Endothelial cell of umbilical vein (primary cell): ENCODE results near the gene POU2F3. TPM values are rescaled to one million over a fixed set of nuclear protein-coding genes. Genes with fewer than 3 reads are reported as not detected.

Experiments used
- BruUV-seq: library from RNA; stranded (reverse); fragments of 400-500 nt; replicated peaks from 2 replicates; lab custom pipeline; 2021; lab: Mats Ljungman, UMichigan
- CTCF ChIA-PET: fragments of 300-600, 350-600 bp; sonication (Branson Sonifier 250); formaldehyde crosslinking; loops from one replicate; lab custom pipeline; 2021; ENCODE audit warnings: antibody characterized with exemption, inconsistent platforms; lab: Charles Lee
- POLR2A ChIA-PET: fragments of 300-600, 350-600 bp; sonication (Branson Sonifier 250); formaldehyde crosslinking; loops from one replicate; lab custom pipeline; 2021; ENCODE audit warnings: antibody characterized with exemption, inconsistent platforms; lab: Charles Lee
- DNase-seq: peaks from one replicate; pipeline ENCODE4 v3.0.0-alpha.2; 2011; ENCODE audit warnings: low read depth, low spot score
- FAIRE-seq: peaks from 2 replicates; lab custom pipeline; 2011; peaks lifted over from hg19 to GRCh38; lab: Jason Lieb, UNC
- H2AFZ ChIP-seq: 2 replicates; pipeline ENCODE4 v1.6.0; 2012; ENCODE audit warnings: low read depth, low read length, control low read depth, inconsistent platforms
- H3K27ac ChIP-seq: 2 replicates; pipeline ENCODE4 v1.5.1; 2011; ENCODE audit warnings: low read depth, mild to moderate bottlenecking, control low read depth, low read length, moderate library complexity; ENCODE audit not compliant: insufficient read depth
- H3K27me3 ChIP-seq, 2 experiments: 2 replicates each; pipeline versions ENCODE4 v1.6.0 to v1.6.1; 2011; ENCODE audit warnings: low read length in 2 of 2, mixed read lengths in 1 of 2; ENCODE audit not compliant: control insufficient read depth in 2 of 2, insufficient read depth in 2 of 2
- H3K36me3 ChIP-seq, 2 experiments: 2 replicates in 1 of 2; 3 replicates in 1 of 2; pipeline ENCODE4 v1.5.1; 2011; ENCODE audit warnings: low read length in 2 of 2, mild to moderate bottlenecking in 1 of 2, moderate library complexity in 1 of 2; ENCODE audit not compliant: control insufficient read depth in 2 of 2, insufficient read depth in 2 of 2; ENCODE audit errors: extremely low read depth in 1 of 2
- H3K4me1 ChIP-seq: 3 replicates; pipeline ENCODE4 v1.5.1; 2011; ENCODE audit warnings: mild to moderate bottlenecking, low read length; ENCODE audit not compliant: control insufficient read depth, insufficient read depth; ENCODE audit errors: extremely low read depth
- H3K4me2 ChIP-seq: 2 replicates; pipeline ENCODE4 v1.6.1; 2011; ENCODE audit warnings: low read length, control low read depth, mixed read lengths; ENCODE audit not compliant: insufficient read depth
- H3K4me3 ChIP-seq, 3 experiments: fragments of 200-600 bp in 1 of 3; sonication (generic), shearing (Covaris generic) in 1 of 3; replicated peaks in 1 of 3; 2 replicates each; pipeline ENCODE4 v1.5.1; 2011 to 2016; ENCODE audit warnings: control low read depth in 3 of 3, low read length in 3 of 3, mild to moderate bottlenecking in 2 of 3, inconsistent platforms in 1 of 3, low read depth in 1 of 3, moderate library complexity in 1 of 3; ENCODE audit not compliant: insufficient read depth in 1 of 3
- H3K79me2 ChIP-seq: 2 replicates; pipeline ENCODE4 v1.6.0; 2012; ENCODE audit warnings: low read length, inconsistent platforms; ENCODE audit not compliant: control insufficient read depth, insufficient read depth
- H3K9ac ChIP-seq: replicated peaks from 2 replicates; pipeline ENCODE3; 2011; ENCODE audit warnings: low read length, control low read depth; ENCODE audit not compliant: insufficient read depth; ENCODE audit errors: extremely low read depth
- H3K9me1 ChIP-seq: replicated peaks from 3 replicates; pipeline ENCODE4 v1.6.0; 2011; ENCODE audit warnings: mild to moderate bottlenecking, low read length; ENCODE audit not compliant: control insufficient read depth, insufficient read depth; ENCODE audit errors: extremely low read depth
- H3K9me3 ChIP-seq: replicated peaks from 2 replicates; pipeline ENCODE4 v1.5.1; 2012; ENCODE audit warnings: low read length, inconsistent platforms; ENCODE audit not compliant: control insufficient read depth, insufficient read depth
- H4K20me1 ChIP-seq: replicated peaks from 2 replicates; pipeline ENCODE3; 2011; ENCODE audit warnings: mild to moderate bottlenecking, low read length; ENCODE audit not compliant: control insufficient read depth, insufficient read depth; ENCODE audit errors: extremely low read depth
- EZH2 ChIP-seq: IDR thresholded peaks from 2 replicates; pipeline ENCODE4 v1.6.1; 2012; ENCODE audit warnings: borderline replicate concordance, low read depth, mild to moderate bottlenecking, moderate library complexity, low read length, inconsistent platforms; ENCODE audit not compliant: severe bottlenecking
- FOS ChIP-seq: IDR thresholded peaks from 2 replicates; pipeline ENCODE4 v1.6.1; 2011; ENCODE audit warnings: mild to moderate bottlenecking, low read length, moderate library complexity, borderline replicate concordance; ENCODE audit not compliant: insufficient read depth
- POLR2A ChIP-seq: IDR thresholded peaks from 2 replicates; pipeline ENCODE4 v1.6.1; 2012; ENCODE audit warnings: low read depth, mild to moderate bottlenecking, control low read depth, low read length
- POLR2AphosphoS5 ChIP-seq: IDR thresholded peaks from 2 replicates; pipeline ENCODE4 v1.6.1; 2012; ENCODE audit warnings: low read depth, mild to moderate bottlenecking, control low read depth, low read length, moderate library complexity; ENCODE audit not compliant: insufficient read depth
- dilution Hi-C: fragments of 300-500 bp; cut with MboI; formaldehyde crosslinking; loops from one replicate; pipeline ENCODE4 v1.15.0; 2019; ENCODE audit warnings: low sequenced_read_pairs; ENCODE audit not compliant: extremely low pct_ligation_motif_present
- intact Hi-C: fragments of 100-400 bp; cut with micrococcal nuclease; formaldehyde crosslinking; loops from one replicate; pipeline ENCODE4 v1.10.0; 2022
- polyA plus RNA-seq, 4 experiments: library from polyadenylated mRNA; depleted of rRNA in 3 of 4; stranded (reverse) in 3 of 4; unstranded in 1 of 4; fragments of >200 nt; gene quantifications; 2 replicates each; pipeline versions ENCODE4 v1.2.1 to v1.2.3, GENCODE V29; 2011 to 2012; ENCODE audit warnings: missing spikeins in 1 of 4
- small RNA-seq: library from RNA; depleted of rRNA; stranded (forward); fragments of <200 nt; gene quantifications from one replicate; pipeline ENCODE3, GENCODE V24; 2012; ENCODE audit warnings: low replicate concordance, low read depth; ENCODE audit not compliant: insufficient read depth, insufficient read length
- total RNA-seq: library from RNA; stranded (reverse); gene quantifications from 2 replicates; pipeline ENCODE4 v1.2.3, GENCODE V29; 2021
- TF ChIP-seq, protein P1 (sequence below), 2 donors: IDR thresholded peaks; 1 replicate in 1 of 2; 2 replicates in 1 of 2; pipeline ENCODE4 v1.5.1; 2011; ENCODE audit warnings: low read length in 2 of 2, mild to moderate bottlenecking in 2 of 2, moderate library complexity in 2 of 2, control low read depth in 1 of 2, inconsistent platforms in 1 of 2, low read depth in 1 of 2; ENCODE audit not compliant: insufficient read depth in 1 of 2; ENCODE audit errors: extremely low read depth in 1 of 2
- TF ChIP-seq, protein P2 (sequence below): IDR thresholded peaks from 2 replicates; pipeline ENCODE4 v1.6.1; 2011; ENCODE audit not compliant: insufficient read depth, insufficient read length

The POU2F3 gene
- total and polyA plus RNA-seq, 2 donors (not counting 3 experiments of a cell fraction or from before 2014, with no cell fraction given): 0.06 TPM; not detected in 1

DNA sequence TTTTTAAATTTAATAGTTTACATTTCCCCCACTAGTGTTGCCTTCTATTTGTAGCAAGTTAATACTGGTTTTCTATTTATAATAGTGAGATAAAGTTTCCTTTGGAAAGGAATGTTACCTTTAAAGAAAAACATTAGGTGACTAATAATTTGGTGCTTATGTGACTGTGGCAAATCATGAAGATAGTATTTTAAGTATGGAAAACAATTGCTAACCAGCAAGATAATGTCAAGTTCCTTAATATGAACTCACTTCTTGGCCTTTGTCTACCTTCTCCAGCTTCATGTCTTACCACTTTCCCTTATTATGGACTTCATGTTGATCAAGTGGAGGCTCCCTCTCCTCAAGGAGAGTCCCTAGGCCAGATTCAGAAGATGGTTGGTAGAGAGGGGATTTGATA lies 123.5 kb downstream of the POU2F3 start:
- dilution Hi-C loops: no loop called here
- Histone ChIP-seq H3K27ac (no peak overlapping the region), H3K4me1 (peaks cover 13% of the 10 kb centered on the region), H3K36me3 (no peaks in the 10 kb centered on the region), H3K9me1 (no peaks in the 10 kb centered on the region), H3K9ac (no peak overlapping the region), H3K27me3 (no peaks in the 10 kb centered on the region), H3K79me2 (peaks cover 92% of the 10 kb centered on the region), H4K20me1 (peaks cover 10% of the 10 kb centered on the region), H3K9me3 (no peaks in the 10 kb centered on the region), H3K4me3 (no peak overlapping the region), H2AFZ (no peak overlapping the region), H3K4me2 (no peak overlapping the region)
- TF ChIP-seq POLR2A (no peak), POLR2AphosphoS5 (no peak)
- TF ChIP-seq, protein P1, sequence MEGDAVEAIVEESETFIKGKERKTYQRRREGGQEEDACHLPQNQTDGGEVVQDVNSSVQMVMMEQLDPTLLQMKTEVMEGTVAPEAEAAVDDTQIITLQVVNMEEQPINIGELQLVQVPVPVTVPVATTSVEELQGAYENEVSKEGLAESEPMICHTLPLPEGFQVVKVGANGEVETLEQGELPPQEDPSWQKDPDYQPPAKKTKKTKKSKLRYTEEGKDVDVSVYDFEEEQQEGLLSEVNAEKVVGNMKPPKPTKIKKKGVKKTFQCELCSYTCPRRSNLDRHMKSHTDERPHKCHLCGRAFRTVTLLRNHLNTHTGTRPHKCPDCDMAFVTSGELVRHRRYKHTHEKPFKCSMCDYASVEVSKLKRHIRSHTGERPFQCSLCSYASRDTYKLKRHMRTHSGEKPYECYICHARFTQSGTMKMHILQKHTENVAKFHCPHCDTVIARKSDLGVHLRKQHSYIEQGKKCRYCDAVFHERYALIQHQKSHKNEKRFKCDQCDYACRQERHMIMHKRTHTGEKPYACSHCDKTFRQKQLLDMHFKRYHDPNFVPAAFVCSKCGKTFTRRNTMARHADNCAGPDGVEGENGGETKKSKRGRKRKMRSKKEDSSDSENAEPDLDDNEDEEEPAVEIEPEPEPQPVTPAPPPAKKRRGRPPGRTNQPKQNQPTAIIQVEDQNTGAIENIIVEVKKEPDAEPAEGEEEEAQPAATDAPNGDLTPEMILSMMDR (IDR thresholded peaks at IDR 0.05; ENCODE audit: extremely low read depth in 1 of 2, insufficient read depth in 1 of 2, low read depth in 1 of 2, low read length in 2 of 2): no peak
- ChIA-PET CTCF (interaction anchor here (2.9 kb wide), 1 partner anchor 16 kb away, joined by 8 read pairs; no protein-coding TSS in a partner anchor), POLR2A (no interaction called here)
- no peak for DNase-seq
- FAIRE-seq: no peak
- BruUV-seq: no TSS peak
- intact Hi-C loops: no loop called here

DNA sequence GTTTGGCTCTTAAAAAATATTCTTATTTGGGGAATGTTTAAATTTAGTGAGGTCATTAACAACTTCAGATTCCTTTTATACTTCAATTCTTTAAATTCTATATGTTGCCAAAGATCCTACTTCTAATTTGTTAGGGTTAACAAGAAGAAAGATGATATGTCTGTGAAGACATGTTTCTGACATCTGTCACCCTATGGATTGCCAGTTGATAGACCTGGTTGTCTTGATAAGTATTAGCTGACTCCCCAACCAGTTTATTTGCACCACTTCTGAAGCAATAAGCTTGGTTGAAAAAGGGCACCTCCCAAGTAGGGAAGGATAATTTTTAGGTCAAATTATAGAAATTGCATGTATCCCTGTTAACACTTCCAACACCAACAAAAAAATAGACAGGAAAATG lies 125.6 kb downstream of the POU2F3 start:
- Histone ChIP-seq H3K9ac (no peak overlapping the region), H3K27ac (no peak overlapping the region), H3K79me2 (peaks cover 90% of the 10 kb centered on the region), H3K36me3 (no peaks in the 10 kb centered on the region), H3K9me3 (no peaks in the 10 kb centered on the region), H3K27me3 (no peaks in the 10 kb centered on the region), H3K4me3 (no peak overlapping the region), H3K4me2 (no peak overlapping the region), H2AFZ (no peak overlapping the region), H3K9me1 (no peaks in the 10 kb centered on the region), H4K20me1 (peaks cover 12% of the 10 kb centered on the region), H3K4me1 (peaks cover 15% of the 10 kb centered on the region)
- CTCF ChIA-PET: no interaction called here
- TF ChIP-seq, protein P2, sequence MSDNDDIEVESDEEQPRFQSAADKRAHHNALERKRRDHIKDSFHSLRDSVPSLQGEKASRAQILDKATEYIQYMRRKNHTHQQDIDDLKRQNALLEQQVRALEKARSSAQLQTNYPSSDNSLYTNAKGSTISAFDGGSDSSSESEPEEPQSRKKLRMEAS: no peak
- TF ChIP-seq FOS (no peak), EZH2 (no peak), POLR2AphosphoS5 (no peak), POLR2A (no peak)
- intact Hi-C loops: no loop called here
- dilution Hi-C loops: no loop called here
- no peak for DNase-seq
- POLR2A ChIA-PET: no interaction called here
- FAIRE-seq: no peak
- BruUV-seq: no TSS peak

Small RNA genes lying within 50 kb of the gene (small RNA-seq; reads per million reads assigned to genes)
- gene RF00100: 10.1 reads per million, percentile 61 among the genes with 10 or more reads in this experiment

Other genes with a start within 250 kb of the POU2F3 start
- not detected in 2 replicates for gene TRIM29, start 102.0 kb upstream of the POU2F3 start, total RNA-seq
- gene TRIM29, start 102.0 kb upstream of the POU2F3 start, polyA plus RNA-seq: not detected in 2 replicates
- gene OAF, start 29.1 kb upstream of the POU2F3 start, total RNA-seq: 26.7 and 32.1 TPM in 2 replicates
- gene OAF, start 29.1 kb upstream of the POU2F3 start, polyA plus RNA-seq: 33.8 and 38.1 TPM in 2 replicates
- gene TLCD5, start 85.2 kb downstream of the POU2F3 start, total RNA-seq: 6.1 and 6.3 TPM in 2 replicates
- 8.3 and 9.7 TPM in 2 replicates for gene TLCD5, start 85.2 kb downstream of the POU2F3 start, polyA plus RNA-seq
- gene ARHGEF12, start 96.3 kb downstream of the POU2F3 start, total RNA-seq: 117 and 125 TPM in 2 replicates
- 14.9 and 20.9 TPM in 2 replicates for gene ARHGEF12, start 96.3 kb downstream of the POU2F3 start, polyA plus RNA-seq